NCI-H2107 treated with DMSO at 0.1 percent for 48 hours (cell line): Measurements from ENCODE around the gene SAT2.
A peak's percentile ranks its signal among the peaks of the same experiment; 100 is the strongest.

Experiments
- DNase-seq: peaks from one replicate; lab custom pipeline; 2025; ENCODE audit not compliant: unreplicated experiment; lab: John Stamatoyannopoulos, UW

The SAT2 gene

GRCh38 chr17:7592422-7593021, 35.1 kb downstream of the SAT2 start:
- DNase-seq = no peak

DNA sequence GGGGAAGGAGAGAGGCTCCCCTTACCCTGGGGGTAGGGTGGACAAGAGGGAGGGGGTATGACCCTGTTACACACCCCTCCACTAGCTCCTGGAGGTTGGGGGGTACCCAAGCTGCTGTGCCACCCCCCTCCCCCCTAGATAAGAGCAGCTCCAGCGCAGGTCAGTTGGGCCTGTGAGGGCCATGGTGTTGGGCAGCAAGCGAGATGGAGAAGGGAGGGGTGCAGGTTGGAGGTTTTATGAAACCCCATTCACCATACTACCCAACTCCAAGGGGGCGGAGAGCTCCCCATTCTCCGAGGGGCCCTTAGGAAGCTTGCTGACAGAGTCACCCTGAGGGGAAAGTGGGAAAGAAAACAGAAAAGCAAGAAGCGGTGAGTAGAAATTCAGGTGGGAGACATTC, 36.0 kb downstream of the SAT2 start:
- no peak for DNase-seq

GRCh38 chr17:7590743-7591142, 36.9 kb downstream of the SAT2 start:
- DNase-seq = no peak

DNA sequence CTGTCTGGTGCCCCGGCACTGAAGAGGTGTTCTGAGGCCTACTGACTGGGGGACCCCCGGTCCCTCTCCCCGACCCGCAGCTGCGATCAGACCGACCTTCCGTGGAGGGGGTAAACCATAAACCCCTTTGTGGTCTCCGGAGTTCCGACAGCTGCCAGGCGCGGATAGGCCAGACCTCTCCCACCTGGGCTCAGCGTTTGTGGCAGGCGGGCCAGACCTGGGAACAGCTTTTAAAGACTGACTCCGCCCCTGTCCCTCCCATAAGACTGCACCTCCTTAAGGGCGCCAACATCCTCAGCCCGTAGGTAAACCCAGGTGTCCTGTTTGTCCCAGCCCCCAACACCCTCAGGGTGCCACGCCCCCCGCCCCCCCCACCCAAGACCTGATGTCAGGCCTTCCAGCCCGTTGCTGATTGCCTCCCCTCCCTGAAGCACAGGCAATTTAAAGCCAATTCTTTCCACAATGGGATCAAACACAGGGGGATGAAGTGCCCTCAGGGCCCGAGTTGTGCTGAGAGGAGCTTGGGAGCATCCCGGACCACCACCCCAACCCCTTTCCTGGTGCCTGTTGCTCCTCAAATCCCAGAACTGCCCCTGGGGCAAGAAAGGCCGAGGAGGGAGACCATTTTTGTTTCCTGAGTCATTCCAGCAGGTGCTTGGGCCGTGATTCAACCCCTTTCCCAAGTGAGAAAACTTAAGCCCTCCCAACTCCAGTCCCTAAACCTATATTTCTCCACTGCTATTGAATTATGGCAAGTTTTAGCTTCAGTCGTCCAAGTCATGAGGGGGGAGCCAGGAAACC, 37.5 kb downstream of the SAT2 start, which contains the start of gene SOX15:
Gene SOX15 (minus strand): TSS at position 204 of the 801 bp plus-strand sequence. CDS start 418 bp downstream, outside the sequence.
- no peak for DNase-seq

GRCh38 chr17:7589204-7589868, 38.3 kb downstream of the SAT2 start:
- no peak for DNase-seq

GRCh38 chr17:7588553-7589203, 38.9 kb downstream of the SAT2 start:
- DNase-seq = no peak

GRCh38 chr17:7587420-7588151, 40.0 kb downstream of the SAT2 start:
- no peak for DNase-seq

- peak; percentile 1 for DNase-seq
These were observed 40.8 kb downstream of the SAT2 start for GRCh38 chr17:7586673-7587419.

DNA sequence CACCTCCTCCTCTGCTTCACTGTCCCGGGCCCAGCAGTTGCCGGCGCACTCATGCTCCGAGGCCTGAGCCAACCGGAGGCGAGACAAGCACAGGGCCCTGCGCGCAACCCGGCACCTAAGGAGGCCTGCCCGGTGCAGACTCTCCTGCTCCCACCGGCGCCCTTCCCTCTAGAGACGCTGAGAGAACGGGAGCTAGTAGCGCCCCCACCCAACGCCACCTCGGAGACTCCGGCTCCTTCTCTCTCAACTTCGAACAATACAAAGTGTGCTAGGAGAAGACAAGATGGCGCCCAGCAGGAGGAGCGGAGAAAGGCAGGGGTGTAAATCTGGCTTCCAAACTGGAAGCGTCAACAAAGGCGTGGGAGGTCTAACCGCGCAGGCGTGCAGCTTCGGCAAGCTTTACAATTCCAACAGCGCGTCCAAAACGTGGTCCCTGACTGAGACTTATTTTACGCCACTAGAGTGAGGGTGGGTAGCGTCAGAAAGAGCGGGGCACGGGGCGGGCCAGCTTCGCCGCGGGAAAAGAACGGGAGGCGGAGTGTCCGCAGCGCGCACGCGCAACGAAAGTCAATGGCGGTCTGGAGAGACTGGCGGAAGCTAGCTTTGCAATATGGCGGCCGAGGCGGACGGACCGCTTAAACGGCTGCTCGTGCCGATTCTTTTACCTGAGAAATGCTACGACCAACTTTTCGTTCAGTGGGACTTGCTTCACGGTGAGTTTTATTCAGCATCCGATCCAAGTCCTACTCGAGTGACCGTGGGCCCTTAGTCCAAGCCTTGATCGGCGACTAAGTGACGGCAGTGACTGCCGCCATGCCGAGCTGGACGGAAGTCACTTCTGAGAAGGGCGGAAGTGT, 44.1 kb downstream of the SAT2 start, which contains the start of gene MPDU1:
Gene MPDU1 (plus strand): TSS at position 600 of the 857 bp plus-strand sequence. CDS start 11 bp downstream, at position 611.
- peak; percentile 72 for DNase-seq

- no peak for DNase-seq
These were observed 45.0 kb downstream of the SAT2 start for GRCh38 chr17:7582396-7583252.

DNA sequence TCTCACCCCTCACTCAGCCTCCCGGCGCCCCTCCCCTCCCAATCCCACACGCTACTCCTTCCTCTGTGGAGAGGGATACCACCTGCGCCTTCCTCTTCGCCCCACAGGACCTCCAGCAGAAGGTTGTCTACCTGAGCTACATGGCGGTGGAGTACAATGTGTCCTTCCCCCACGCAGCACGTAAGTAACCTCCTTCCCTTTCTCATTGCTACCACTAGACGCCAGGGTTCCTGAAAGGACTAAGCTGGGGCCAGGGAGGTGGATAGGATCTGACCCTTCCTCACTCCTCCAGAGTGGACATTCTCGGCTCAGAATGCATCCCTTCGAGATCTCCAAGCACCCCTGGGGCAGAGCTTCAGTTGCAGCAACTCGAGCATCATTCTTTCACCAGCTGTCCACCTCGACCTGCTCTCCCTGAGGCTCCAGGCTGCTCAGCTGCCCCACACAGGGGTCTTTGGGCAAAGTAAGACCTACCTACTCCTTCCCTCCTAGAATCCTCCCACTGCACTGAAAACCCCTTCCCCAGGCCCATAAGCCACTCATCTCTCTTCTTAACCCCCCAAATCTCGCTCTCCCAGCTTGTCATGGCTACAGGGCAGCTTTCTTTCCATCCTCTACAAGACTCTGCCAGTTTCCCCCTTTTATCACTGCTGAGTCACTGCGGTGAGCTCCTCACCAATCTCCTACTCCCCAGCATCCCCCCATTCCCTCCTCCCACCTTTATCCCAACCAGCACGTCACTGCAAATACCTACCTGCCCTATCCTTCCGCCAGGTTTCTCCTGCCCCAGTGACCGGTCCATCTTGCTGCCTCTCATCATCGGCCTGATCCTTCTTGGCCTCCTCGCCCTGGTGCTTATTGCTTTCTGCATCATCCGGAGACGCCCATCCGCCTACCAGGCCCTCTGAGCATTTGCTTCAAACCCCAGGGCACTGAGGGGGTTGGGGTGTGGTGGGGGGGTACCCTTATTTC, 46.7 kb downstream of the SAT2 start:
- DNase-seq = no peak

GRCh38 chr17:7579834-7580603, 47.6 kb downstream of the SAT2 start:
- DNase-seq = no peak

DNA sequence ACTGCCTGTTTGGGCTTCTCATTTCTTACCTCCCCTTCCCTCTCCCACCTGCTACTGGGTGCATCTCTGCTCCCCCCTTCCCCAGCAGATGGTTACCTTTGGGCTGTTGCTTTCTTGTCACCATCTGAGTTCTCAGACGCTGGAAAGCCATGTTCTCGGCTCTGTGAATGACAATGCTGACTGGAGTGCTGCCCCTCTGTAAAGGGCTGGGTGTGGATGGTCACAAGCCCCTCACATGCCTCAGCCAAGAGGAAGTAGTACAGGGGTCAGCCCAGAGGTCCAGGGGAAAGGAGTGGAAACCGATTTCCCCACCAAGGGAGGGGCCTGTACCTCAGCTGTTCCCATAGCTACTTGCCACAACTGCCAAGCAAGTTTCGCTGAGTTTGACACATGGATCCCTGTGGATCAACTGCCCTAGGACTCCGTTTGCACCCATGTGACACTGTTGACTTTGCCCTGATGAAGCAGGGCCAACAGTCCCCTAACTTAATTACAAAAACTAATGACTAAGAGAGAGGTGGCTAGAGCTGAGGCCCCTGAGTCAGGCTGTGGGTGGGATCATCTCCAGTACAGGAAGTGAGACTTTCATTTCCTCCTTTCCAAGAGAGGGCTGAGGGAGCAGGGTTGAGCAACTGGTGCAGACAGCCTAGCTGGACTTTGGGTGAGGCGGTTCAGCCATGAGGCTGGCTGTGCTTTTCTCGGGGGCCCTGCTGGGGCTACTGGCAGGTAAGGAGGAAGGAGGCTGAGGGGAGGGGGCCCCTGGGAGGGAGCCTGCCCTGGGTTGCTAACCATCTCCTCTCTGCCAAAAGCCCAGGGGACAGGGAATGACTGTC, 48.4 kb downstream of the SAT2 start, which contains the start of gene CD68:
Gene CD68 (plus strand): TSS at position 638 of the 833 bp plus-strand sequence. CDS start 40 bp downstream, at position 678.
- DNase-seq = no peak

DNA sequence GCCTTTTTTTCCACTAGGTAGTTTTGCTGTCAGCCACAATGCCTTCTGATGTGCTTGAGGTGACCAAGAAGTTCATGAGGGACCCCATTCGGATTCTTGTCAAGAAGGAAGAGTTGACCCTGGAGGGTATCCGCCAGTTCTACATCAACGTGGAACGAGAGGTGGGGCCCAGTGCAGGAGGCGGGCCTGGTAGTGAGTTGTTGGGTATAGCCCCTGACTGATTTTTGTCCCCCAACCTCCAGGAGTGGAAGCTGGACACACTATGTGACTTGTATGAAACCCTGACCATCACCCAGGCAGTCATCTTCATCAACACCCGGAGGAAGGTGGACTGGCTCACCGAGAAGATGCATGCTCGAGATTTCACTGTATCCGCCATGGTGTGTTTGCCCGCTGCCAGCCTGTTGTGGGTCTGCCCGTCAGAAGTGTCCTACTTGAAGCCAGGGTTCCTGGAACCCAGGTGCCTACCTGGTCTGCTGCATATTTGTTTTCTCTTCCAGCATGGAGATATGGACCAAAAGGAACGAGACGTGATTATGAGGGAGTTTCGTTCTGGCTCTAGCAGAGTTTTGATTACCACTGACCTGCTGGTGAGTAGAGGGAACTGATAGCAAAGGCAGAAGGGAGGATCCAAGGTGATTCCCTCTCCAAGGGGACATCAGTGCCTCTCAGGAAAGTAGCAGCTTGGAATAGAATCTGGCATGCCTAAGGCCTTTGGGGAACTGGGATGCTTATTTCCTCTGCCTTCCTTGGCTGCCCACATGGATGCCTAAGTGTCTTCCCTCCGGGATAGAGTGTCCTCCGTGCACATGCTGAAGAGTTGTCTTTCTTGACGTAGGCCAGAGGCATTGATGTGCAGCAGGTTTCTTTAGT, 50.1 kb downstream of the SAT2 start:
- DNase-seq = no peak
